BJ (cell line): Measurements from ENCODE around the gene USP14. TPM values are rescaled to one million over a fixed set of nuclear protein-coding genes. Genes with fewer than 3 reads are reported as not detected.
"Not testable (repeated sequence)": the region's sequence is repeated elsewhere in the genome, so short reads cannot be mapped to it uniquely, and the experiment has no call there.

Experiments
- CTCF ChIA-PET: fragments of 350-600 bp; formaldehyde crosslinking; extraction: SDS; loops from one replicate; lab custom pipeline; 2021; ENCODE audit warnings: antibody characterized with exemption, inconsistent platforms; lab: Yijun Ruan, JAX
- POLR2A ChIA-PET: fragments of 300-600 bp; sonication (Branson Sonifier 250); formaldehyde crosslinking; extraction: SDS; loops from one replicate; lab custom pipeline; 2021; ENCODE audit warnings: antibody characterized with exemption; lab: Charles Lee
- DNase-seq: peaks from one replicate; pipeline ENCODE4 v3.0.0-alpha.2; 2011; ENCODE audit warnings: low read depth
- H3K27me3 ChIP-seq: 2 replicates; pipeline ENCODE4 v1.6.0; 2011; ENCODE audit warnings: low read length; ENCODE audit not compliant: control insufficient read depth, insufficient read depth
- H3K36me3 ChIP-seq: 2 replicates; pipeline ENCODE4 v1.5.1; 2011; ENCODE audit warnings: low read length; ENCODE audit not compliant: control insufficient read depth, insufficient read depth
- H3K4me3 ChIP-seq: 2 replicates; pipeline ENCODE4 v1.5.1; 2011; ENCODE audit warnings: low read depth, mild to moderate bottlenecking, control low read depth, low read length
- polyA plus RNA-seq: library from polyadenylated mRNA; depleted of rRNA; stranded (reverse); fragments of >200 nt; gene quantifications from 2 replicates; pipeline ENCODE4 v1.2.3, GENCODE V29; 2011
- TF ChIP-seq, protein P1 (sequence below): IDR thresholded peaks from 2 replicates; pipeline ENCODE4 v1.5.1; 2011; ENCODE audit warnings: low read depth, mild to moderate bottlenecking, control low read depth, inconsistent platforms, low read length, moderate library complexity; ENCODE audit not compliant: insufficient read depth

USP14 gene
- polyA plus RNA-seq, 1 experiment: 11.2 TPM

DNA sequence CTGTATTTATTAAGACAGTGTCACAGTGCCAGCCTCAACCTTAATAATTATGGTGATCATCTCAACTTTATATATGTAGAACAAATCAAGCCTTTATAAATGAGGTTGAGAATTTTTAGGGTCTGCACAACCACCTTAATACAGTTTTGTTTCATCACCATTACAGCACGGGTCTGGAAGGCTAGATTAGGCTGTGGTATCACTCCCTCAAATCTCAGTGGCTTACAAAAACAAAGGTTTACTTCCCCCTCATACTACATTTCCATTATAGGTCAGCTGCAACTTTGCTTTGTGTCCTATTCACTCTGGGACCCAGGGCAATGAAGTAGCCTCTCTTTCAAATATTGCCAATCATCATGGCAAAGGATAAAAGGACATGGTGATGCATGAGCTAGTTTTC is 23.3 kb upstream of the USP14 start:
- DNase-seq: no peak
- CTCF ChIA-PET: no interaction called here
- POLR2A ChIA-PET: no interaction called here
- Histone ChIP-seq H3K36me3 (no peaks in the 10 kb centered on the region), H3K4me3 (no peak overlapping the region), H3K27me3 (no peaks in the 10 kb centered on the region)
- TF ChIP-seq, protein P1, sequence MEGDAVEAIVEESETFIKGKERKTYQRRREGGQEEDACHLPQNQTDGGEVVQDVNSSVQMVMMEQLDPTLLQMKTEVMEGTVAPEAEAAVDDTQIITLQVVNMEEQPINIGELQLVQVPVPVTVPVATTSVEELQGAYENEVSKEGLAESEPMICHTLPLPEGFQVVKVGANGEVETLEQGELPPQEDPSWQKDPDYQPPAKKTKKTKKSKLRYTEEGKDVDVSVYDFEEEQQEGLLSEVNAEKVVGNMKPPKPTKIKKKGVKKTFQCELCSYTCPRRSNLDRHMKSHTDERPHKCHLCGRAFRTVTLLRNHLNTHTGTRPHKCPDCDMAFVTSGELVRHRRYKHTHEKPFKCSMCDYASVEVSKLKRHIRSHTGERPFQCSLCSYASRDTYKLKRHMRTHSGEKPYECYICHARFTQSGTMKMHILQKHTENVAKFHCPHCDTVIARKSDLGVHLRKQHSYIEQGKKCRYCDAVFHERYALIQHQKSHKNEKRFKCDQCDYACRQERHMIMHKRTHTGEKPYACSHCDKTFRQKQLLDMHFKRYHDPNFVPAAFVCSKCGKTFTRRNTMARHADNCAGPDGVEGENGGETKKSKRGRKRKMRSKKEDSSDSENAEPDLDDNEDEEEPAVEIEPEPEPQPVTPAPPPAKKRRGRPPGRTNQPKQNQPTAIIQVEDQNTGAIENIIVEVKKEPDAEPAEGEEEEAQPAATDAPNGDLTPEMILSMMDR: no peak

DNA sequence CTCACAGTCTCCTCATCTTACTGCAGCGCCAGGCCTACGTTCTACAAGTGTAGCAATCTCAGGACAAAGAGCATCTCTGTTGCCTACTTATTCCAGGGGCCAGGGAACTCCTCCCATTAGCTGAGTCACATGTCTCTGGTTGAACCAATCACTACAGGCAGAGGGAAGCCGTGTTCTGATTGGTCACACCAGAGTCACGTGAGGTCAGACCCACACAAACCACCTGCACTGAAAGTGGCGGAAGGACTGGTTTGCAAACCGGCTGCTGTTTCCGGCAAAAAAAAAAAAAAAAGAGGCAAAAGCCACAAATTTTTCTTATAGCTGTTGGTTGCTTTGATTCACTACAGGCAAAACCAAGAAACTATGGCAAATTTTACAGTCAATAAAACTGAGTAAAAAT is 21.9 kb upstream of the USP14 start:
- POLR2A ChIA-PET: no interaction called here

DNA sequence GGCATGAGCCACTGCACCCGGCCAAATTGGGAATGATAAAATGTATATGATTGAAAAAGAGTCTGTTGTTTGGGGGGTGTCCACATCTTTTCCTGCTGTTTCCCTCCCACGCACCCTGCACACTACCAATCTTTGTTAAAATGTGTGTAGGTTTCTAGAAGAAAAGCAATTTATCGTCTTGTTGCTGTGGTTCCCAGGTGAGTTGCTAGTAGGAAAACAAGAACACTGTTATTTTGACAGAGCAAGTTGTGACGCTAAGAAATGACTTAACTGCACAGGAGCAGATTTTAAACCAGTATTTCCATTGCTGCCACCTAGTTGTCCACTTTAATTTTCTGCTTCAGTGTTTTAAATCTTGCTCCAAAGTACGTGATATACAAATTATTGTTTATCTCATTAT is 21.0 kb upstream of the USP14 start:
- H3K27me3 ChIP-seq: no peaks in the 10 kb centered on the region
- H3K36me3 ChIP-seq: no peaks in the 10 kb centered on the region
- CTCF ChIA-PET: no interaction called here
- TF ChIP-seq, protein P1: no peak
- DNase-seq: no peak
- POLR2A ChIA-PET: no interaction called here
- no peak overlapping the region for H3K4me3 ChIP-seq

More for the DNA sequence above, 21.9 kb upstream of the USP14 start:
- Histone ChIP-seq H3K4me3 (no peak overlapping the region), H3K27me3 (no peaks in the 10 kb centered on the region), H3K36me3 (no peaks in the 10 kb centered on the region)
- DNase-seq: no peak
- TF ChIP-seq, protein P1: no peak
- CTCF ChIA-PET: no interaction called here

DNA sequence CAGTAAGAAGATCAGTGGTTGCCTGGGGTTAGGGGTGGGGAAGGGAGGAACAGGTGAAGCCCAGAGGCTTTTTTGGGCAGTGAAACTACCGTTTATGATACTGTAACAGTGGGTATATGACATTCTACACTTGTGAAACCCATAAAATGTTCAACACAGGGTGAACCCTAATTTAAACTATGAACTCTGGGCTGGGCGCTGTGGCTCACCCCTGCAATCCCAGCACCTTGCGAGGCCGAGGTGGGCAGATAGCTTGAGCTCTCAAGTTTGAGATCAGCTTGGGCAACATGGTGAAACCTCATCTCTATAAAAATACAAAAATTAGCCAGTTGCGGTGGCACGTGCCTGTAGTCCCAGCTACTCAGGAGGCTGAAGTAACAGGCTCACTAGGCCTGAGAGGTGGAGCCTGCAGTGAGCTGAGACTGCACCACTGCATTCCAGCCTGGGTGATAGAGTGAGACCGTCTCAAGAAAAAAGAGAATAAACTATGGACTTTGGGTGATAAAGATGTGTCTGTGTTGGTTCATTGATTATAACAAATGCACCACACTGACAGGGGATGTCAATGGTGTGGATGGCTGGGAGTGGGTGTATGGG is 17.6 kb upstream of the USP14 start:
- TF ChIP-seq, protein P1: no peak
- Histone ChIP-seq H3K36me3 (no peaks in the 10 kb centered on the region), H3K4me3 (no peak overlapping the region), H3K27me3 (no peaks in the 10 kb centered on the region)
- ChIA-PET CTCF (no interaction called here), POLR2A (no interaction called here)
- DNase-seq: no peak

DNA sequence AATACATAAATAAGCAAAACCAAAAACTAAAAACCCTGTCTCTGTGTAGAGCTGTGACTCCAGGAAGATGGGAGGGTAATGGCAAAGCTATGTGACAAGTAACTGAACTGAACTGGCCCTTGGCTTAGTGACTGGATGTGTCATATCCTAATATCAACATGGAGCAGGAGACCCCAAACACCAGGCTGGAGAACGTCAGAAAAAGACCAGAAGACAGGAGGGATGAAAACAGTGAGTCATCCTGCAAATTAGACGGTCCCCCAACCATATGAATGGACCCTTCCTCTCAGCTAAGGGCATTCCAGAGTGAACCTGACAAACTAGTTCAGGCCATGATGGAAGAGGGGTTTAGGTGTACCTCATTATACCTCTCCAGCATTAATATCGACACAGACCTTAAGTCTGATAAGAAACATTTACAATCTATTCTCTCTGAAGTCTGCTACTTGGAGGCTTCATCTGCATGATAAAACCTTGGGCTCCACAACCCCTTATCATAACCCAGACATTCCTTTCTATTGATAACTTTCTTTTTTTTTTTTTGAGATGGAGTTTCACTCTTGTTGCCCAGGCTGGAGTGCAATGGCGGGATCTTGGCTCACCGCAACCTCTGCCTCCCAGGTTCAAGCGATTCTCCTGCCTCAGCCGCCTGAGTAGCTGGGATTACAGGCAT is 15.6 kb upstream of the USP14 start:
- POLR2A ChIA-PET, H3K36me3 ChIP-seq, DNase-seq, H3K27me3 ChIP-seq, H3K4me3 ChIP-seq, CTCF ChIA-PET: not testable (repeated sequence)
